Adrenal gland (tissue), 5 donors: Measurements from ENCODE around the gene TTC23.

ENCODE experiments used
- CTCF ChIP-seq, 6 experiments: fragments of 450-650 bp in 4 of 6; fragments of 200-600 bp in 2 of 6; sonication (generic) in 1 of 6; IDR thresholded peaks; 1 replicate in 5 of 6; 2 replicates in 1 of 6; pipeline versions ENCODE4 v1.5.1 to v1.8.0; 2016 to 2021; ENCODE audit warnings: antibody characterized with exemption in 6 of 6, mild to moderate bottlenecking in 2 of 6, moderate library complexity in 1 of 6
- POLR2A ChIP-seq, 2 donors: fragments of 450-650 bp; IDR thresholded peaks; one replicate each; pipeline ENCODE4 v1.6.1; 2017; ENCODE audit warnings: antibody characterized with exemption in 2 of 2, mild to moderate bottlenecking in 2 of 2, moderate library complexity in 1 of 2
- donor health status: DM: no; HTN: no; CAD: no.

GRCh38 chr15:99172171-99172570, 77.2 kb downstream of the TTC23 start:
- TF ChIP-seq POLR2A (IDR thresholded peaks at IDR 0.05) (no peak), CTCF (IDR thresholded peaks at IDR 0.05) (no peak)
